Stomach smooth muscle (tissue), 2 donors: ENCODE data around the gene ERC1.
"Not testable (repeated sequence)": the region's sequence is repeated elsewhere in the genome, so short reads cannot be mapped to it uniquely, and the experiment has no call there.

Experiments used
- H3K27ac ChIP-seq: one replicate; pipeline ENCODE4 v1.7.0; 2013; ENCODE audit warnings: mild to moderate bottlenecking, low read length, inconsistent platforms
- H3K27me3 ChIP-seq, 2 donors: one replicate each; pipeline ENCODE4 v1.7.0; 2013; ENCODE audit warnings: low read length in 2 of 2; ENCODE audit not compliant: insufficient read depth in 2 of 2, control insufficient read depth in 1 of 2
- H3K36me3 ChIP-seq, 2 donors: one replicate each; pipeline ENCODE4 v1.7.0; 2013; ENCODE audit warnings: low read length in 2 of 2; ENCODE audit not compliant: control insufficient read depth in 2 of 2, insufficient read depth in 2 of 2
- H3K4me1 ChIP-seq: one replicate; pipeline ENCODE4 v1.7.0; 2013; ENCODE audit warnings: low read length; ENCODE audit not compliant: control insufficient read depth, insufficient read depth
- H3K4me3 ChIP-seq, 2 donors: one replicate each; pipeline ENCODE4 v1.7.0; 2013; ENCODE audit warnings: low read length in 2 of 2
- H3K9ac ChIP-seq, 2 donors: one replicate each; pipeline ENCODE4 v1.7.0; 2013; ENCODE audit warnings: low read length in 2 of 2, mild to moderate bottlenecking in 1 of 2
- H3K9me3 ChIP-seq, 2 donors: one replicate each; pipeline ENCODE4 v1.7.0; 2013; ENCODE audit warnings: low read length in 2 of 2; ENCODE audit not compliant: control insufficient read depth in 2 of 2
- donor health status: healthy.
- donor health status: Pancreatic carcinoma.

Gene ERC1

GRCh38 chr12:1350934-1351240, 359.9 kb downstream of the ERC1 start:
- Histone ChIP-seq H3K9me3 (no peaks in the 10 kb centered on the region), H3K27me3 (no peaks in the 10 kb centered on the region), H3K9ac (no peak overlapping the region), H3K4me3 (no peak overlapping the region), H3K36me3 (no peaks in the 10 kb centered on the region), H3K4me1 (peaks cover 8% of the 10 kb centered on the region), H3K27ac (no peak overlapping the region)

DNA sequence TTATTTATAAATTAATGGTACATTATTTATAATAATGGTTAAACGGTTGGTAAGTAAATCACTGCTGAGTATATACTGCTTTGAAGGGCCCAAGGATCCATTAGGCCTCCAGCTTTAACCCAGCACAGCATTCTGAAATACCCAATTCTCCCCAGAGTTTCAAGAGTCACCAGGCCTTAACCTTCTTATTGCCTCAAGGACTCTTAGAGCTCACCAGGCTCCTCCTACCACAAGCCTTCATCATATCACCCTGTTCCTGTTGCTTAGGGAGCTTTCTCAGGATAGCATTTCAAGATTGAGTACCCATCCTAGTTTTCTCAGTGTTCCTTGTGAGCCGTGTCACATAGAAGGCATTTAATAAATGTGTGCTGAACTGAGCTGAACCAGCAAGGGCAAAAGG, 360.9 kb downstream of the ERC1 start:
- Histone ChIP-seq H3K27me3 (no peaks in the 10 kb centered on the region), H3K27ac (no peak overlapping the region), H3K9ac (no peak overlapping the region), H3K36me3 (no peaks in the 10 kb centered on the region), H3K4me1 (peaks cover 8% of the 10 kb centered on the region), H3K4me3 (no peak overlapping the region), H3K9me3 (no peaks in the 10 kb centered on the region)

- H3K9ac ChIP-seq: no peak overlapping the region
- H3K9me3 ChIP-seq: no peaks in the 10 kb centered on the region
- no peaks in the 10 kb centered on the region for H3K36me3 ChIP-seq
- H3K27me3 ChIP-seq: no peaks in the 10 kb centered on the region
- peaks cover 11% of the 10 kb centered on the region for H3K4me1 ChIP-seq
- H3K4me3 ChIP-seq: no peak overlapping the region
- H3K27ac ChIP-seq: no peak overlapping the region
Measured at GRCh38 chr12:1353451-1353850, 362.4 kb downstream of the ERC1 start.

DNA sequence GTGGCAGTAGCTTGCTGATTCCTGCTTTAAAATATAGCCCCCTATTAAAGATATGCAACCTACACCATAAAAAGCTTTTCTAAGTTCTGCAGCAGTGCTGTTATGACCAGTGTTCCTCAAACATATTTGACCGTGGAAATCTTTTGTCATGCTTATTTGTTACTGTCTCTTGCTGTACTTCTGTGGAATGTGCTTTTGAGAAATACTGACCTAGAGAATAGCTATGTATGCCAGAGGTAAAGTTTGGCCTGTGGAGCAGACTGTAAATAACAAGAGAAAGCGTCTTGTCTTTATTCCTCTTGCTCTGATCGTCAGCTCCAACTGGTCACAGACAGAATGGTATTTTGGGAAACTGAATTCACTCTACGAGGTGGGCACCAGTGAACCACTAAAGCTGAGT, 364.4 kb downstream of the ERC1 start:
- H3K4me3 ChIP-seq: no peak overlapping the region
- no peaks in the 10 kb centered on the region for H3K36me3 ChIP-seq
- no peak overlapping the region for H3K9ac ChIP-seq
- H3K27me3 ChIP-seq: no peaks in the 10 kb centered on the region
- H3K4me1 ChIP-seq: peaks cover 2% of the 10 kb centered on the region
- no peak overlapping the region for H3K27ac ChIP-seq
- no peaks in the 10 kb centered on the region for H3K9me3 ChIP-seq

GRCh38 chr12:1355871-1356270, 364.8 kb downstream of the ERC1 start:
- not testable (repeated sequence) for H3K27ac ChIP-seq, H3K9ac ChIP-seq, H3K4me3 ChIP-seq, H3K36me3 ChIP-seq, H3K4me1 ChIP-seq, H3K27me3 ChIP-seq, H3K9me3 ChIP-seq

DNA sequence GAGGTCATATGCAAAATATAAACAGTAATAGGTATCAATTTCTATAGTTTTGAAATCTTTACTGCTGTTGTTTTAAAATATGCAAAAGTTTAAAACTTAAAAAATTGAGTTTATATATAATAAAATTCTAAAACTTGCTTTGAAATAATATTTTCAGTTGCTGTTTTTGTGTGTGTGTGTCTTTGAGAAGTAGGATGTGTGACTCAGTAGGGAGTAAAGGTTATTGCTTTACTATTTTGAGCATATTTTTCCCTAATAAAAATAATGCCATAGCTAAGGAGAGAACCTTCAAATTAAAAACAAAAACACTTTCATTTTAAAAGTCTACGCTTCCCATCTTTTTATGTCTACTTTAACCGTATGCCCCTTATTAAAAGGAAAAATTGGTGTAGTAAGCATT, 365.3 kb downstream of the ERC1 start:
- Histone ChIP-seq H3K4me1 (peaks cover 2% of the 10 kb centered on the region), H3K9ac (no peak overlapping the region), H3K27ac (no peak overlapping the region), H3K27me3 (no peaks in the 10 kb centered on the region), H3K36me3 (no peaks in the 10 kb centered on the region), H3K4me3 (no peak overlapping the region), H3K9me3 (no peaks in the 10 kb centered on the region)

DNA sequence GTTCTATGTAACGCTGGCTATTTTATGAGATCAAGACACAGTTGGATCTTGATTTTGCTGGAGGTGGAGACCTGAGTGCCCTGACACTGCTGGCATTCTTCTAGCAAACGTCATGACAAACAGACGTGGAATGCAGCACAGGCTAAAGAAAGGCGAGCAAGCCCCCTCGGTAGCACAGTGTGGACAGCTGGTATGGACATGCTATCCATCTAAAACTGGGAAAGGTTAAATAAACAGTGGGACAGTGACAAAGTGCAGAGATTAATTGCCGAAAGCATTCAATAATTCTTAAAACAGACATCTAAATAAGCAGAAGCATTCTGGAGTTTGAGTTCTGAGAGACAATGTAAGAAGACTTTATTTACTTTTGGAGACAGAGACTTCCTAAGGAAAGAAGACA, 366.1 kb downstream of the ERC1 start:
- no peaks in the 10 kb centered on the region for H3K9me3 ChIP-seq
- H3K36me3 ChIP-seq: no peaks in the 10 kb centered on the region
- no peaks in the 10 kb centered on the region for H3K27me3 ChIP-seq
- H3K4me1 ChIP-seq: peaks cover 2% of the 10 kb centered on the region
- H3K9ac ChIP-seq: no peak overlapping the region
- no peak overlapping the region for H3K4me3 ChIP-seq
- H3K27ac ChIP-seq: no peak overlapping the region

DNA sequence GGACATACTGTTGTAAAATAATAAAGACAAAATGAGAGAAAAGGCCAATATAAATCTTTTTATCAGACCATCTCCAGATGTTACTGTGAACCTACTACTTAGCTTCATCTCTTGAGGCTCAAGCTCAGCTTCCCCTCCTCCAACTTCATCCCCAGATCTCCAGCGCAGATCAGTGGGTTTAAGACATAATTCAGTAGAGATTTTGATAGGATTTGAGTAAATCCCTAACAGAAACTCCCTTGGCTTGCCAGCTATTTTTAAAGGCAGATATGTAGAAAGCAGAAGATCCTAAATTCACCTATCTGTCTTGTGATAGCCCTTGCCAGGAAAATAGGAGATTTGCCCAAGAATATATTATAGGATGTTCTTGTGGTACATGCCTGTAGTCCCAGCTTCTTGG, 366.7 kb downstream of the ERC1 start:
- Histone ChIP-seq H3K4me1 (peaks cover 2% of the 10 kb centered on the region), H3K27me3 (no peaks in the 10 kb centered on the region), H3K9me3 (no peaks in the 10 kb centered on the region), H3K27ac (no peak overlapping the region), H3K4me3 (no peak overlapping the region), H3K36me3 (no peaks in the 10 kb centered on the region), H3K9ac (no peak overlapping the region)

DNA sequence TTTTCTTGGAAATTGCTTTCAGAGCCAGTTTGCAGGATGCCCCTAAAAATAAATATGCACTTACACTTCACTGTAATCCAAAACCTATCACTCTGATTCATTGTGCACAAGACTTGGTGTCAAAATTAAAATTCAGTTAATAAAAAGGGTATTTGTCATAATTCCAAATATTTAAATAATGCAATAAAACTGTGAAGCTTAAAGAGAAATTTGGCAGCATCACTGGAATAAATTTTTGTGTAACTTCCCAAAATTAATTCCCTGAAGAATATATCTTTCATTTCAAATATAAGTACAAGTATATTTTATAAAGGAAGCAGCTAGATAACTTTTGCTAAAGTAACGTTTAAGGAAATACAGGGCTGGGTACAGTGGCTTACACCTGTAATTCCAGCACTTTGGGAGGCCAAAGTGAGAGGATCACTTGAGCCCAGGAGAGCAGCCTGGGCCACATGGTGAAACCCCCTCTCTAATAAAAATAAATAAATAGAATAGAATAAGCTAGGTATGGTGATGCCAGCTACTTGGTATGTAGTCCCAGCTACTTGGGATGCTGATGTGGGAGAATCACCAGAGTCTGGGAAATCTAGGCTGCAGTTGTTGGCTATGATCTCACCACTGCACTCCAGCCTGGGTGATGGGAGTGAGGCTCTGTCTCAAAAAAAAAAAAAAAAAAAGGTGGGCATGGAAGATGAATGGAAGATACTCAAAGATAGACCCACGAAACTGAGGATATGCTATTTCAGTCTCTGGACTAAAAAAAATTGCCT, 369.6 kb downstream of the ERC1 start:
- Histone ChIP-seq H3K36me3 (no peaks in the 10 kb centered on the region), H3K4me1 (peaks cover 2% of the 10 kb centered on the region), H3K27ac (no peak overlapping the region), H3K4me3 (no peak overlapping the region), H3K9ac (no peak overlapping the region), H3K9me3 (no peaks in the 10 kb centered on the region), H3K27me3 (no peaks in the 10 kb centered on the region)

- H3K9me3 ChIP-seq: no peaks in the 10 kb centered on the region
- no peak overlapping the region for H3K4me3 ChIP-seq
- H3K4me1 ChIP-seq: no peaks in the 10 kb centered on the region
- H3K27ac ChIP-seq: no peak overlapping the region
- no peaks in the 10 kb centered on the region for H3K27me3 ChIP-seq
- no peak overlapping the region for H3K9ac ChIP-seq
- no peaks in the 10 kb centered on the region for H3K36me3 ChIP-seq
Measured at GRCh38 chr12:1362143-1362662, 371.2 kb downstream of the ERC1 start.

DNA sequence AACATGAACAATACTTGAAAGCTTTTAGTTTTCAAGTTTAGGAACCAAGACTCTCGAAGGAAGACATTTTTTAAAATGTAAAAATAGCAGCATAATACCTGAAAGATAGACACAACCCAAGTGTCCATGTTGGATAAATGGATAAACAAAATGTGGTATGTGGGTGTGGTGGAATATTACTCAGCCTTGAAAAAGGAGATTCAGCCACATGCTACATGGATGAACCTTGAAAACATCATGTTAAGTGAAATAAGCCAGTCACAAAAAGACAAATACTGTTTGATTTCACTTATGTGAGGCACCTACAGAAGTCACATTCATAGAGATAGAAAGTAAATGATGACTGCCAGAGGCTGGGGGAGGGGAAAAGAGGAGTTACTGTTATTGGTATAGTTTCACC, 374.7 kb downstream of the ERC1 start:
- Histone ChIP-seq H3K27me3 (no peaks in the 10 kb centered on the region), H3K4me1 (no peaks in the 10 kb centered on the region), H3K27ac (no peak overlapping the region), H3K9ac (no peak overlapping the region), H3K36me3 (no peaks in the 10 kb centered on the region), H3K9me3 (no peaks in the 10 kb centered on the region), H3K4me3 (no peak overlapping the region)
